ENCODE measurements around the gene SH3D21.

The SH3D21 gene

GRCh38 chr1:36295390-36295789 is 10.8 kb upstream of the SH3D21 start:
- no peaks in the 10 kb centered on the region for H3K79me1 ChIP-seq (ENCODE audit: low read depth, low read length)
- H3K27ac ChIP-seq (replicated peaks; ENCODE audit: low read length): no peak overlapping the region
- H2AFZ ChIP-seq (ENCODE audit: low read length): no peak overlapping the region
- no peak overlapping the region for H2BK5ac ChIP-seq (ENCODE audit: low read length)
- no peak overlapping the region for H3K4me3 ChIP-seq (ENCODE audit: low read length in 2 of 2)
- H3K9me3 ChIP-seq (replicated peaks in 1 of 2; ENCODE audit: control insufficient read depth in 2 of 2, insufficient read depth in 1 of 2, low read depth in 1 of 2, low read length in 2 of 2): no peaks in the 10 kb centered on the region
- no peak overlapping the region for H3K9ac ChIP-seq (ENCODE audit: low read depth, low read length, poor library complexity)
- H3K23ac ChIP-seq (ENCODE audit: low read depth, low read length, poor library complexity): no peak overlapping the region
- H3K4ac ChIP-seq (ENCODE audit: low read length): no peak overlapping the region
- no peak for DNase-seq (ENCODE audit: low spot score)
- WGBS, 2 donors (ENCODE audit: extremely low coverage in 2 of 2, insufficient read length in 2 of 2, insufficient replicate concordance in 1 of 2): no CpG with 5 or more reads among the region's 2 CpGs
- H2BK12ac ChIP-seq (ENCODE audit: low read length): no peak overlapping the region
- no peak overlapping the region for H2AK5ac ChIP-seq (ENCODE audit: low read depth, low read length)
- no peak overlapping the region for H2BK120ac ChIP-seq (ENCODE audit: low read depth, low read length)
- H3K4me1 ChIP-seq (ENCODE audit: control insufficient read depth in 2 of 2, insufficient read depth in 1 of 2, low read depth in 1 of 2, low read length in 2 of 2): no peaks in the 10 kb centered on the region
- no peak overlapping the region for H3K18ac ChIP-seq (ENCODE audit: low read length)
- H3K27me3 ChIP-seq (ENCODE audit: control insufficient read depth in 3 of 3, insufficient read depth in 3 of 3, low read depth in 1 of 3, low read length in 3 of 3): no peaks in the 10 kb centered on the region
- H4K8ac ChIP-seq (ENCODE audit: low read depth, low read length): no peak overlapping the region
- H4K91ac ChIP-seq (ENCODE audit: low read depth, low read length, poor library complexity): no peak overlapping the region
- H3K36me3 ChIP-seq (replicated peaks in 1 of 2; ENCODE audit: control insufficient read depth in 2 of 2, insufficient read depth in 2 of 2, low read length in 2 of 2): peaks cover 35 to 96% of the 10 kb centered on the region in 2 donors
- H3K14ac ChIP-seq (ENCODE audit: low read length): no peak overlapping the region
- H3K4me2 ChIP-seq (ENCODE audit: insufficient read depth, low read length, poor library complexity, severe bottlenecking): no peak overlapping the region
- H2BK15ac ChIP-seq (ENCODE audit: low read length): no peak overlapping the region

- no peaks in the 10 kb centered on the region for H3K4me1 ChIP-seq (ENCODE audit: control insufficient read depth in 2 of 2, insufficient read depth in 1 of 2, low read depth in 1 of 2, low read length in 2 of 2)
- no peaks in the 10 kb centered on the region for H3K9me3 ChIP-seq (replicated peaks in 1 of 2; ENCODE audit: control insufficient read depth in 2 of 2, insufficient read depth in 1 of 2, low read depth in 1 of 2, low read length in 2 of 2)
- H2AK5ac ChIP-seq (ENCODE audit: low read depth, low read length): no peak overlapping the region
- no peak overlapping the region for H3K4ac ChIP-seq (ENCODE audit: low read length)
- H3K4me3 ChIP-seq (ENCODE audit: low read length in 2 of 2): no peak overlapping the region
- no peak overlapping the region for H2BK15ac ChIP-seq (ENCODE audit: low read length)
- H2AFZ ChIP-seq (ENCODE audit: low read length): no peak overlapping the region
- no peak overlapping the region for H2BK120ac ChIP-seq (ENCODE audit: low read depth, low read length)
- no peak overlapping the region for H3K9ac ChIP-seq (ENCODE audit: low read depth, low read length, poor library complexity)
- WGBS, 2 donors (ENCODE audit: extremely low coverage in 2 of 2, insufficient read length in 2 of 2, insufficient replicate concordance in 1 of 2): no CpG with 5 or more reads among the region's 2 CpGs
- no peaks in the 10 kb centered on the region for H3K79me1 ChIP-seq (ENCODE audit: low read depth, low read length)
- H3K27me3 ChIP-seq (ENCODE audit: control insufficient read depth in 3 of 3, insufficient read depth in 3 of 3, low read depth in 1 of 3, low read length in 3 of 3): no peaks in the 10 kb centered on the region
- H4K91ac ChIP-seq (ENCODE audit: low read depth, low read length, poor library complexity): no peak overlapping the region
- no peak overlapping the region for H3K14ac ChIP-seq (ENCODE audit: low read length)
- H3K36me3 ChIP-seq (replicated peaks in 1 of 2; ENCODE audit: control insufficient read depth in 2 of 2, insufficient read depth in 2 of 2, low read length in 2 of 2): peaks cover 38 to 96% of the 10 kb centered on the region in 2 donors
- no peak overlapping the region for H3K23ac ChIP-seq (ENCODE audit: low read depth, low read length, poor library complexity)
- H3K18ac ChIP-seq (ENCODE audit: low read length): no peak overlapping the region
- no peak for DNase-seq (ENCODE audit: low spot score)
- H2BK5ac ChIP-seq (ENCODE audit: low read length): no peak overlapping the region
- no peak overlapping the region for H4K8ac ChIP-seq (ENCODE audit: low read depth, low read length)
- H3K27ac ChIP-seq (replicated peaks; ENCODE audit: low read length): no peak overlapping the region
- H3K4me2 ChIP-seq (ENCODE audit: insufficient read depth, low read length, poor library complexity, severe bottlenecking): no peak overlapping the region
- no peak overlapping the region for H2BK12ac ChIP-seq (ENCODE audit: low read length)
These were observed 9.1 kb upstream of the SH3D21 start for GRCh38 chr1:36297062-36297461.

- H2BK12ac ChIP-seq (ENCODE audit: low read length): no peak overlapping the region
- H4K8ac ChIP-seq (ENCODE audit: low read depth, low read length): no peak overlapping the region
- no peak overlapping the region for H3K18ac ChIP-seq (ENCODE audit: low read length)
- H3K27ac ChIP-seq (replicated peaks; ENCODE audit: low read length): no peak overlapping the region
- H3K4me1 ChIP-seq (ENCODE audit: control insufficient read depth in 2 of 2, insufficient read depth in 1 of 2, low read depth in 1 of 2, low read length in 2 of 2): peaks cover 0 to under 1% of the 10 kb centered on the region in 2 donors
- no peaks in the 10 kb centered on the region for H3K9me3 ChIP-seq (replicated peaks in 1 of 2; ENCODE audit: control insufficient read depth in 2 of 2, insufficient read depth in 1 of 2, low read depth in 1 of 2, low read length in 2 of 2)
- H2BK15ac ChIP-seq (ENCODE audit: low read length): no peak overlapping the region
- no peaks in the 10 kb centered on the region for H3K79me1 ChIP-seq (ENCODE audit: low read depth, low read length)
- no peak overlapping the region for H2AFZ ChIP-seq (ENCODE audit: low read length)
- H3K36me3 ChIP-seq (replicated peaks in 1 of 2; ENCODE audit: control insufficient read depth in 2 of 2, insufficient read depth in 2 of 2, low read length in 2 of 2): peaks cover 41 to 96% of the 10 kb centered on the region in 2 donors
- no peak overlapping the region for H2BK5ac ChIP-seq (ENCODE audit: low read length)
- WGBS, 2 donors (ENCODE audit: extremely low coverage in 2 of 2, insufficient read length in 2 of 2, insufficient replicate concordance in 1 of 2): no CpG with 5 or more reads among the region's 5 CpGs
- H2AK5ac ChIP-seq (ENCODE audit: low read depth, low read length): no peak overlapping the region
- no peak overlapping the region for H3K14ac ChIP-seq (ENCODE audit: low read length)
- peak overlapping the region; percentile 24 for H3K9ac ChIP-seq (ENCODE audit: low read depth, low read length, poor library complexity)
- H3K4me2 ChIP-seq (ENCODE audit: insufficient read depth, low read length, poor library complexity, severe bottlenecking): no peak overlapping the region
- H3K4ac ChIP-seq (ENCODE audit: low read length): no peak overlapping the region
- H2BK120ac ChIP-seq (ENCODE audit: low read depth, low read length): no peak overlapping the region
- no peak overlapping the region for H4K91ac ChIP-seq (ENCODE audit: low read depth, low read length, poor library complexity)
- H3K4me3 ChIP-seq (ENCODE audit: low read length in 2 of 2): no peak overlapping the region
- no peaks in the 10 kb centered on the region for H3K27me3 ChIP-seq (ENCODE audit: control insufficient read depth in 3 of 3, insufficient read depth in 3 of 3, low read depth in 1 of 3, low read length in 3 of 3)
- DNase-seq (ENCODE audit: low spot score): no peak
- H3K23ac ChIP-seq (ENCODE audit: low read depth, low read length, poor library complexity): no peak overlapping the region
These were observed 7.5 kb upstream of the SH3D21 start for GRCh38 chr1:36298640-36299039.

GRCh38 chr1:36300526-36300925 is 5.6 kb upstream of the SH3D21 start:
- Histone ChIP-seq H3K27me3 (ENCODE audit: control insufficient read depth in 3 of 3, insufficient read depth in 3 of 3, low read depth in 1 of 3, low read length in 3 of 3) (no peaks in the 10 kb centered on the region), H2AK5ac (ENCODE audit: low read depth, low read length) (no peak overlapping the region), H3K4me1 (ENCODE audit: control insufficient read depth in 2 of 2, insufficient read depth in 1 of 2, low read depth in 1 of 2, low read length in 2 of 2) (peaks cover 2 to 5% of the 10 kb centered on the region in 2 donors), H3K4ac (ENCODE audit: low read length) (no peak overlapping the region), H2BK12ac (ENCODE audit: low read length) (no peak overlapping the region), H2BK5ac (ENCODE audit: low read length) (no peak overlapping the region), H3K9ac (ENCODE audit: low read depth, low read length, poor library complexity) (no peak overlapping the region), H2AFZ (ENCODE audit: low read length) (no peak overlapping the region), H3K4me2 (ENCODE audit: insufficient read depth, low read length, poor library complexity, severe bottlenecking) (no peak overlapping the region), H3K23ac (ENCODE audit: low read depth, low read length, poor library complexity) (no peak overlapping the region), H2BK120ac (ENCODE audit: low read depth, low read length) (no peak overlapping the region), H4K8ac (ENCODE audit: low read depth, low read length) (no peak overlapping the region), H3K4me3 (ENCODE audit: low read length in 2 of 2) (no peak overlapping the region), H3K79me1 (ENCODE audit: low read depth, low read length) (no peaks in the 10 kb centered on the region), H4K91ac (ENCODE audit: low read depth, low read length, poor library complexity) (no peak overlapping the region), H2BK15ac (ENCODE audit: low read length) (no peak overlapping the region), H3K27ac (replicated peaks; ENCODE audit: low read length) (no peak overlapping the region), H3K18ac (ENCODE audit: low read length) (no peak overlapping the region), H3K9me3 (replicated peaks in 1 of 2; ENCODE audit: control insufficient read depth in 2 of 2, insufficient read depth in 1 of 2, low read depth in 1 of 2, low read length in 2 of 2) (no peaks in the 10 kb centered on the region), H3K36me3 (replicated peaks in 1 of 2; ENCODE audit: control insufficient read depth in 2 of 2, insufficient read depth in 2 of 2, low read length in 2 of 2) (peaks cover 45 to 97% of the 10 kb centered on the region in 2 donors), H3K14ac (ENCODE audit: low read length) (no peak overlapping the region)
- DNase-seq (ENCODE audit: low spot score): no peak
- WGBS, 2 donors (ENCODE audit: extremely low coverage in 2 of 2, insufficient read length in 2 of 2, insufficient replicate concordance in 1 of 2): no CpG with 5 or more reads among the region's 1 CpG

Measured in neuronal stem cell (in vitro differentiated cells).